GM10248 (cell line): ENCODE data around the gene ADGRG4.

Experiments used
- CTCF ChIA-PET: fragments of 300-600 bp; sonication (Branson Sonifier 250); formaldehyde crosslinking; extraction: SDS; loops from one replicate; lab custom pipeline; 2021; ENCODE audit warnings: antibody characterized with exemption; lab: Yijun Ruan, JAX
- POLR2A ChIA-PET: fragments of 350-650 bp; sonication (Branson Sonifier 250); formaldehyde crosslinking; extraction: SDS; loops from one replicate; lab custom pipeline; 2020; ENCODE audit warnings: antibody characterized with exemption; lab: Yijun Ruan, JAX
- DNase-seq: peaks from one replicate; pipeline ENCODE4 v3.0.0; 2012; ENCODE audit errors: extremely low spot score
- TF ChIP-seq, protein P1 (sequence below): IDR thresholded peaks from 2 replicates; pipeline ENCODE4 v1.5.1; 2012; ENCODE audit warnings: mild to moderate bottlenecking, low read depth; ENCODE audit errors: extremely low read depth, missing control alignments, control extremely low read depth

Gene ADGRG4

DNA sequence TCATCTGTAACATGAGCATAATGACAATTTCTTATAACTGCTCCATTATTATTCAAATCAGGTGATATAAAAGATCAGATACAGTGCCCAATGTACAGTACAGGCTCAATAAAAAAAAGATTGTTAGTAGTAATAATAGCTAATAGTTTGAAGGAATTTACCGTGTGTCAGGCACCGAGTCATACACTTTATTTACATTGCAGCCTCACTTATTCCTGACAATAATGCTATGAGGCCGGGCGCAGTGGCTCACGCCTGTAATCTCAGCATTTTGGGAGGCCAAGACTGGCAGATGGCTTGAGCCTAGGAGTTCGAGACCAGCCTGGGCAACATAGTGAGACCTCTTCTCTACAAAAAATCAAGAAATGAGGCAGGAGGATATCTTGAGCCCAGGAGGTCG is 39.4 kb upstream of the ADGRG4 start:
- TF ChIP-seq, protein P1, sequence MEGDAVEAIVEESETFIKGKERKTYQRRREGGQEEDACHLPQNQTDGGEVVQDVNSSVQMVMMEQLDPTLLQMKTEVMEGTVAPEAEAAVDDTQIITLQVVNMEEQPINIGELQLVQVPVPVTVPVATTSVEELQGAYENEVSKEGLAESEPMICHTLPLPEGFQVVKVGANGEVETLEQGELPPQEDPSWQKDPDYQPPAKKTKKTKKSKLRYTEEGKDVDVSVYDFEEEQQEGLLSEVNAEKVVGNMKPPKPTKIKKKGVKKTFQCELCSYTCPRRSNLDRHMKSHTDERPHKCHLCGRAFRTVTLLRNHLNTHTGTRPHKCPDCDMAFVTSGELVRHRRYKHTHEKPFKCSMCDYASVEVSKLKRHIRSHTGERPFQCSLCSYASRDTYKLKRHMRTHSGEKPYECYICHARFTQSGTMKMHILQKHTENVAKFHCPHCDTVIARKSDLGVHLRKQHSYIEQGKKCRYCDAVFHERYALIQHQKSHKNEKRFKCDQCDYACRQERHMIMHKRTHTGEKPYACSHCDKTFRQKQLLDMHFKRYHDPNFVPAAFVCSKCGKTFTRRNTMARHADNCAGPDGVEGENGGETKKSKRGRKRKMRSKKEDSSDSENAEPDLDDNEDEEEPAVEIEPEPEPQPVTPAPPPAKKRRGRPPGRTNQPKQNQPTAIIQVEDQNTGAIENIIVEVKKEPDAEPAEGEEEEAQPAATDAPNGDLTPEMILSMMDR = no peak
- CTCF ChIA-PET = no interaction called here
- POLR2A ChIA-PET = no interaction called here
- no peak for DNase-seq

DNA sequence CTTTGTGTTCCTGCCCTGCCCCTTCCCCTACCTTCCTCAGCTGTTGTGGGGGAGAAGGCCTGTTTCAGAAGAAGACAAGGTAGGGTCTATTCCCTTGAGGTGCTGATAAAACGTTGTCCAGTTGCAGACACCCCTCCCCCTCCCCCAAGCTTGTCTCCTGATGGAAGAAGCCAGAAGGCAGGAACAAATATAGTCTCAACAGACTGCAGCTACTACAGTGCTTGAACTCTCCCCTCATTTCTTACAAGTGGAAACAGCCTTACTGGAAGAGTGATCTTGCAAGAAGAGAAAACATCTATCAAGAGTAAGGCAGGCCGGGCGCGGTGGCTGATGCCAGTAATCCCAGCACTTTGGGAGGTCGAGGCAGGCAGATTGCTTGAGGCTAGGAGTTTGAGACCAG is 38.5 kb upstream of the ADGRG4 start:
- TF ChIP-seq, protein P1 = no peak
- DNase-seq = no peak
- POLR2A ChIA-PET = no interaction called here
- CTCF ChIA-PET = no interaction called here

DNA sequence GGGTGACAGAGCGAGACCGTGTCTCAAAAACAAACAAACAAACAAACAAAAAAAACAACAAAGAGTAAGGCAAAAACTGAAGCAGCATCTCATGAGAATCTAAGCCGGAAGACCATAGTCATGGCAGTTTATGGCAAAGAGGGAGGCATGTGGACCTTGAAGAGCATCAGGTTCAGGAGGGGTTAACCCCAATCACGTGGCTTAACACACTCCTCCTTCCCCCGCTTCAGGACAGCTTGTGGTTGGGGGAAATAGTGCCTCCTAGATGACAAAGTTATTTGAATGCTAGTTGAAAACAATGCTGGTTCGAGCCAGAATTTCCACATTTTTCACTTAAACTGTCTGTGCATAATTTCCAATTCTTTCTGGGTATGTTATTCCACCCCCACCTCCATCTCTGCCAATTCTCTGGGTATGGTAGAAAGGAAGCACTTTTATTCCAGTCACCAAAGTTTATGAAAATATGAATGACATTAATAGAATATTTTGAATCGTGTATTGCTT is 37.9 kb upstream of the ADGRG4 start:
- DNase-seq = no peak
- POLR2A ChIA-PET = no interaction called here
- CTCF ChIA-PET = no interaction called here
- TF ChIP-seq, protein P1 = no peak

DNA sequence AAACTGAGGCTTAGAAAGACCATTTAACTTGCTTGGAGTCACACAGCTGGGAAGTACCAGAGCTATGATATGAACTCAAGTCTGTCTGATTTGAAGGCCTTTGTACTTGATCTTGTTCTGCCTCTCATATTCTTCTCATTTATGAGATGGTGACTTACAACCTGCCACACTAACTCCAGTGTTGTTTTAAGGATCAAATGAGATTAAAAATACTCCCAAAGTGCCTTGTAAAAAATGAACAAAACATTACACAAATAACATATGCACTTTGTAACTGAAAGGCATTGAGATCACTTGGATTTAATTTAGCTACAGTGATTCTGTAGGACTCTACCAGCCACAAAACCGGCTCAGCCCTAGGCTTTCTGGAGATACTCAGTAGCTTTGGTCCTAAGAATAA is 33.9 kb upstream of the ADGRG4 start:
- DNase-seq = no peak
- ChIA-PET CTCF (interaction anchor here (0.7 kb wide), 1 partner anchor 238 kb away, joined by 3 read pairs; no protein-coding TSS in a partner anchor), POLR2A (no interaction called here)
- TF ChIP-seq, protein P1 = no peak

DNA sequence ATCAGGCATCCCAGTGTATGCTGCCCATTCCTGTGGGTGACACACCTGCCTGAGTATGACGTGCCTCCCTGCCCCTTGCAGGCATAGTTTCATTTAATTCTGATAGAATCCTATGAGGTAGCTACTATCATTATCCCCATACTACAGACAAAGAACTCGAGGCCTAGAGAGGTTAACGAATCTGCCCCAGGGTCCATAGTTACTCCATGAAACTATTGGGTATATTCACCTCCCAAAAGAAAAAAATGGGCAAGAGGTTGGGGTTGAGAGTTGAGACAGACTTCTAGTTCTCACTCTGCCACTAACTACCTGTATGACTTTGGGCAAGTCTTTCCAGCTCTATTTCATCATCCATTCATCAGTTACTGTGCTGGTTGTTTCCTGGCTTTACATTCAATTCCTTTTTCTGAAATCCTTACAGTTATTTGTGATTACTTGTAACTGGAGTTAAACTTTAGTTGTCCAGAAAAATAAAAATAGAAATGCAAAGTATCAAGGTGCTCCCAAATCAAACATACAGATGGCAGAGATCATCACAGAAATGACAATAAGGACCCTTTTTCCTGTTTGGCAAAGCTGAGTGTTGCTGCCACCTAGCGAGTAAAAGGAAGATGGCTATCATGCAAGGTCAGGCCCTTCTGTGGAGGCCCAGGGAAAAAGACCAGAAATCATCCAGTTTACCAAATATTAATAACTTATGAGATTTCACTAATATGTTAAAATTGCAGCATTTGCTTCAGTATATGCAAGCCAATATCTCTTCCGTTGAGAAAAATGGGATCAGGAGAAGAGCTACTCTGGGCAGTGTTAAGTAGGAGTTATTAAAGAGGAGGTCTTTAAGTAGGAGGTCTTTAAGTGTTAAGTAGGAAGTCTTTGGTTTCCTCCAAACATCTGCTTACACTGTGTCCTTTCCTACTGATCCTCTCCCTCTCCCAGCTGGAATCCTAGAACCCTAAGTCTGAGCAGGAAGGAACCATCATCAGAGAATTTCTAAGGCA is 32.4 kb upstream of the ADGRG4 start:
- CTCF ChIA-PET = interaction anchor here (0.7 to 3.2 kb wide), 21 partner anchors 9 to 653 kb away, joined by 3 to 35 read pairs (median 4); no protein-coding TSS in a partner anchor
- peak; percentile 34 for DNase-seq
- POLR2A ChIA-PET = no interaction called here
- TF ChIP-seq, protein P1 = peak; percentile 56

DNA sequence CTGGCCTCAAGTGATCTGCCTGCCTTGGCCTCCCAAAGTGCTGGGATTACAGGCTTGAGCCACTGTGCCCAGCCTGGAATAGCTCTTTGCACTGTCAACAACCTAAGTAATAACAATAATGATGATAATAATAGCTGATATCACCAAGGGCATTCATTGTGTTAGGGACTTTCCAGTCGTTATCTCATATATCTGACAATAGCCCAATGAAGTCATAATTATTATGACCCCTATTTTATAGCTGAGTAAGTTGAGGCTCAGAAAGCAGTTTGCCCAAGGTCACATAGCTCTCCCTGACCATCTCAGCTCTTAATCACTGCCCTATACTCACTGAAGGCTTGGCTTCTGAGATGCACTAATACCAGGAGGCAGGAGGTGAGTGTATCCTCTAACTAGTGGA is 30.8 kb upstream of the ADGRG4 start:
- TF ChIP-seq, protein P1 = no peak
- POLR2A ChIA-PET = no interaction called here
- CTCF ChIA-PET = interaction anchor here (1.0 to 3.2 kb wide), 4 partner anchors 9 to 241 kb away, joined by 3 to 35 read pairs (median 4); no protein-coding TSS in a partner anchor
- DNase-seq = no peak
